Esophagus squamous epithelium (tissue), 4 donors: ENCODE data around the gene CCPG1.

Experiments
- CTCF ChIP-seq, 6 experiments: fragments of 450-650 bp in 4 of 6; fragments of 200-600 bp in 2 of 6; sonication (generic) in 2 of 6; IDR thresholded peaks; one replicate each; pipeline ENCODE4 v1.5.1; 2016 to 2019; ENCODE audit warnings: antibody characterized with exemption in 6 of 6, mild to moderate bottlenecking in 4 of 6, moderate library complexity in 4 of 6
- POLR2A ChIP-seq, 4 donors: fragments of 450-650 bp; IDR thresholded peaks; one replicate each; pipeline ENCODE4 v1.6.1; 2017; ENCODE audit warnings: antibody characterized with exemption in 4 of 4, mild to moderate bottlenecking in 4 of 4, moderate library complexity in 3 of 4

DNA sequence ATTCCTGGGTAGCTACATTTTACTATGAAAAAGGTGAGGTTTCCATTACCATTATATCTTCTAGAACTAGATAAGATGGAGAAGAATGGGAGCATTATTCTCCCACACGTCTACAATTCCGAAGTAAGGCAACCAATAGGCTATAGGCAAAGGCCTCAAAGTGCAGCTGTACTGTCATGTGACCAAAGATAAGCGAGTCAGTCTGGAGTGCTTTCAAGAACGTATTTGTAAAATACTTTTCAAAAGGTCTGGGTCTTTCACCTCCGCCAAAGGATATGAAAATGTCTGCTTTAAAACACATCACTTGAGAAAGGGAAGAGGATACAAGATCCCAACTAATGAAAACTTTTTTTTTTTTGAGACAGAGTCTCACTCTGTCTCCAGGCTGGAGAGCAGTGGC lies 9.9 kb downstream of the CCPG1 start:
- TF ChIP-seq CTCF (IDR thresholded peaks at IDR 0.05), result no peak
- TF ChIP-seq POLR2A (IDR thresholded peaks at IDR 0.05), result no peak
